Stimulated activated CD4-positive, alpha-beta T cell treated with anti-CD3 and anti-CD28 coated beads, Interleukin-2, amount 100 ng/mL, for 4 hours (primary cell): ENCODE results near the gene PDE7B.

ENCODE experiments used
- DNase-seq: peaks from one replicate; pipeline ENCODE4 v3.0.0-alpha.2; 2020; ENCODE audit warnings: low read depth

PDE7B gene

GRCh38 chr6:135890876-135891275, 39.4 kb downstream of the PDE7B start:
- no peak for DNase-seq

GRCh38 chr6:135891710-135892109, 40.2 kb downstream of the PDE7B start:
- DNase-seq = no peak

- no peak for DNase-seq
These were observed 43.9 kb downstream of the PDE7B start for GRCh38 chr6:135895231-135895911.

- DNase-seq = no peak
These were observed 45.6 kb downstream of the PDE7B start for GRCh38 chr6:135897087-135897486.

GRCh38 chr6:135901774-135902524, 50.4 kb downstream of the PDE7B start:
- DNase-seq = peak; percentile 24

- DNase-seq = no peak
These were observed 51.3 kb downstream of the PDE7B start for GRCh38 chr6:135902756-135903331.

GRCh38 chr6:135904666-135905065, 53.2 kb downstream of the PDE7B start:
- no peak for DNase-seq

- no peak for DNase-seq
These were observed 54.3 kb downstream of the PDE7B start for GRCh38 chr6:135905604-135906300.

DNA sequence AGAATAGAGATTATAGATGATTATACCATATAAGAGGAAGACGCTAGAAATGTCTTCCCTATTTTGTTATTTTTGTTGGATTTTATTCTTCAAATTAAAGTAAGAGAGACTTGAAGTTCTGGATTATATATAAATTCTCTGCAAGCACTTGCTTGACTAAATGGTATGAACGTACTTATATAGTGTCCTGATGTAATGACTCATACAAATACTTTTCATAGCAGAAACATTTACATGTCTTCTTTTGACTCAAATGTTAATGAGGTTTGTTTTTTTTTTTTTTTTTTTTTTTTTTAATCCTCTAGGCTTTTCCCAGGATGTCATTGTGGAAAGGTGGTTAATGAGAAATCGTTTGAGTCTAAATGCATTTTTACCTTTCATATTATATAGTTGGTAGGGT, 55.0 kb downstream of the PDE7B start:
- no peak for DNase-seq

GRCh38 chr6:135906972-135907465, 55.5 kb downstream of the PDE7B start:
- no peak for DNase-seq

DNA sequence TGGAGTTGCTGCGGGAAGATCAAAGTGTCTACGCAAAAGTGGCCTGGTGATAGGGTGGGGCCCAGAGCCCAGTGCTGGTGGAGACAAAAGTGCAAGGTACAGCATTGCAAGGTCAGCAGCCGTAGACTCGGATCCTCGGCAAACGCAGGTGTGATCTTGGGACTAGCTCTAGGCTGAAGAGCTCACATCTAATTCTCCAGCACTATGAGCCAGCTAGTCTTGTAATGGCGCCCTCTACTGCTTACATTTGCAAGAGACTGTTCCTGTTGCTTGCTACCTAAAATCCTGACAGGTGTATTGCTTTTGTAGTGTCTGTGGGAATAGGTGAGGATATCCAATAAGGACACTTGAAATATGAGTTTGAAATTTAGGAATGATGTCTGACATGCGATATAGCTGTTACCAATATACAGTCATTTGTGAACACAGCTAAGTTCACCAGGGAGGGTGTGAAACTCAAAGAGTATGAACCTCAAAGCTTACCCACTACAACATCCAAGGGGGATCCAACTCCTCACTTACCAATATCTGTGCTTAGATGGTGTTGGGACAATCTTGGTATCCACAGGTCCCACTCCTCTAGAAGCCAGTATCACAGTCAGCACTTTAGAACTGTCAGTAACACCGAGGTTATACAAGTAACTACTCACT, 58.4 kb downstream of the PDE7B start:
- DNase-seq = peak; percentile 28

DNA sequence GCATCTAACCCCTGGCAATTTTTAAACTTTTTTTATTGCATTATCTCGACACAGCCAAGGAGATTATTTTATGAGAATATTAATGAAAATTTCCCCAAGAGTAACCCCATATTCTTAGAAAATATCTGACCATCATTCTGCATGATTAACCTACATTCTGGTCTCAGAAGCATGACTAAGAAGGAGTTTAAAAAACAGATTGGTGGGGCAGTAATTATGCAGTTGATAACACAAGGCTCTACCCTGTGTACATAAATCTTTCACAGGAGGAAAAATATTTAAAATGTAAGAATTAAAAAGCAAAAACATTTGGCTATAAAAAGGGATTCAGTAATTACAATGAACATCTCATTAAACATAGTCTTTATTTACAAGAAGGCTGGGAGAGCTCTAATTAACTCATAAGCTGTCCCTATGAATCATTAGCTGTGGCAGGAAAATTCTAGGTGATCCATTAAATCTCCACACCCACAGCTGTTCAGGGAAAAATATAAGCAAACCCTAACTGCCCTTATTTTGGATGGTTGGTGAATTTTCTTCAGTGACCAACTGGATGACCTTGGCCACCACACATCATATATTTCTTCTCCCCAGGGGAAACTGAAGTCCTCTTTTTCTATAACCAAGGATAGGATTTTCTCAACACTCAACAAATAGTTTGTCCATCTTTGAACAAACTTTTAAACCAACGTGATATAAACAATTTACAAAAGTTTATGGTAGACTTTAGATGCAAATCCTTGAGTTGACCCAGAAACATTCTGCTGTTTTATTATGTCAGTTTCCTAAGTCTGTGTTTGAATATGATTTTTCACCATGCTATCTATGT, 59.5 kb downstream of the PDE7B start:
- DNase-seq = no peak

- DNase-seq = no peak
These were observed 62.3 kb downstream of the PDE7B start for GRCh38 chr6:135913785-135914184.

DNA sequence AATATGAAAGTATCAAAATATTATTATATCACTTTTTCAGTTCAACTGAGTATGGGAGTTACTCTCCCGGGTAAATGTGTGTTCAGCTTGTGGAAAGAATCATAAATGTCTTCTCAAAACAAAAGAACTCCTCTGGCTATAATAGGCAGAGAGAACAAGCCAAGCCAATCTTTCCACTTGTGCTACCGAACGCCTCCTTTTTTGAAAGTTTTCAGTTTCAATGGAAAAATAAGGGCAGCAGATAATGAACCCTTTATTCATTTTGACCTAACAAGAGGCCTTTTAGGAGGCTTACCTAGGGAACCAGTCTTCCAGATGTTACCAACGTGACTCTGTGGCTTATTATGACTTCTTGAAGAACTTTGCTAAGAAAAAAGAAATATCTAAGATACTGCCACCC, 67.5 kb downstream of the PDE7B start:
- no peak for DNase-seq

DNA sequence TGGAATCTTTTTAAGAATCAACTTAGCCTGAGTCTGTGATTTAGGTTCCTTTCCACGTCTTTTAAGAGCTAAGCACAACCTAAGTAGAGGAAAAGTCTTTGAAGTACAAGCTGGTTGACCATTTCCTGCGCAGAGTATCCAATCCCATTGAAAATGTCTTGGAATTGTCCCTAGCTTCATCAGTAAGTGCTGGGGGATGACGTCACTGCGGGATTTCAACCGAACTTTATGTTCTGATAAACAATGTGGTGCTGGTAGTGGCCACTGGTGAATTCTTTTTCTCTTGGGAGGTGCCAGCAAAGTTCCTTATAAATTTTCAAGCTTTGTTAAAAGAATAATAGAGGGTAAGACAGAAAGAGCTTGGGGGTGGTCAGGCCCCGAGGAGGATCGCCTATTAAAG, 69.2 kb downstream of the PDE7B start:
- no peak for DNase-seq

DNA sequence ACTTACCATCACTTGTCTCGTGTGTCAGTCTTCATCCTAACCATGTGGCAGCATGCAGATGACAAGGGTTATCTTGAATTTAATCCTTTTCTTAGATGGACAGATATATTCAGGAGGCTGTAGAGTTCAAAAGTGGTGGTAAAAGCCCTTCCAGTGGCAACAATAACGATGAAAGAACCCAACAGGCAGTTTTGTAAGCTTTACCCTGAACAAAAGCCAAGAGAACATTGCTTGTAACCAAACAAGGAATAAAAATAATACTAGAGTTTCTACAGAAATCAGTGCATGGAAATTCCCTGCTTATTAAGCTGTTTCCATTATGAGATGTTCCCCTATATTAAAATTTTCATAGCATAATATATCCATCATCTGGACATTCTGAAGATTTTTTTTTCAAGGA, 69.7 kb downstream of the PDE7B start:
- no peak for DNase-seq

- DNase-seq = no peak
These were observed 70.7 kb downstream of the PDE7B start for GRCh38 chr6:135922174-135922573.

DNA sequence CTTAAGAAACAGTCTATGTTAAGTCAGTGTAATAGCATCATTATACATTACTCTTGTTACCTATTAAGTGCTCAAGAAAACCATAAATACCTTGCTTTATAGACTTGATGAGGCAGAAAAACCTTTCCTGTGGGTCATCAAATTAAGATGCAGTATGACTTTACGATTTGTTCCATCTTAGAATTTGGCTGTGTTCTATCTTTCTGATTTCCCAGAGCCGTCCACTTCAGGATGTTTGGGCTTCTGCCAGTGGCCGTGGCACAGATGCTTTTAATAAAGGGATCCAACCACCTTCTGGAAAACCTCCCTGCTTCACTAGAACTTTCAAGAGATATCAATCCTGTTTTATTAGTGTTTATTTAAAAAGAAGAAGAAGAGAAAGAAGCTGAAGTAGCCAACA, 71.2 kb downstream of the PDE7B start:
- DNase-seq = no peak

- no peak for DNase-seq
These were observed 81.2 kb downstream of the PDE7B start for GRCh38 chr6:135932651-135933050.

DNA sequence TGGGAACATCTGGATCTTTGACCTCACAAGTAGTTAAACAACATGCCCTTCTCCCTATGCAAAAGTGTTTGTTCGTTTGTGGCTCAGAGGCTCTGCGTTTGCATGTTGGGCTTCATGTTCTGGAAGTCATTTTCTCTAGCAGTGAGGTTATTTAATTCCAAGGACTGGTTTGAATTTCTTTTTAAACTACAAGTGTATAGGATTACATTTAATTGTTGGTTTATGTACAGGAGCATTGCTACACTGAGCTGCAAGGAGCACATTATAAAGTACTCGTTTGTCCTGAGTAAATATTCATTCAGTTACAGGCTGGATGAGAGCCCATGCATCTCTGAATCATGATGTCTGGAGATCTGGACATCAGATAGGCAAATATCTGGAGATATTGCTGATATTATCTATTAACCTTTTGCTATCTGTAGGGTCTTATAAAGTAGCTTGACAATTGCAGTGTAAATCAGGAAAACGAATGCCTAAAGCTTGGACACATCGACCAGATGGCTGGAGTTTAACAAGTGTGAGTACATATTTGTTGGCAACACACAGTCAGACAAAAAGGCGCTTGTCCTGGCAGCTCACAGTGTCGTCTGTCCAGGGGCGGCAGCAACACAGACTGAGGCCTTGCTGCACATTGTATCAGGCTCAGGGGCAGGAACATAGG, 84.6 kb downstream of the PDE7B start:
- DNase-seq = no peak

- DNase-seq = no peak
These were observed 85.1 kb downstream of the PDE7B start for GRCh38 chr6:135936606-135937005.
